SW480 (cell line): ENCODE results near the gene PROP1.
"Not testable (repeated sequence)": the region's sequence is repeated elsewhere in the genome, so short reads cannot be mapped to it uniquely, and the experiment has no call there.

Experiments used
- DNase-seq: peaks from one replicate; pipeline ENCODE4 v3.0.0-alpha.2; 2016; ENCODE audit warnings: low spot score

PROP1 gene

DNA sequence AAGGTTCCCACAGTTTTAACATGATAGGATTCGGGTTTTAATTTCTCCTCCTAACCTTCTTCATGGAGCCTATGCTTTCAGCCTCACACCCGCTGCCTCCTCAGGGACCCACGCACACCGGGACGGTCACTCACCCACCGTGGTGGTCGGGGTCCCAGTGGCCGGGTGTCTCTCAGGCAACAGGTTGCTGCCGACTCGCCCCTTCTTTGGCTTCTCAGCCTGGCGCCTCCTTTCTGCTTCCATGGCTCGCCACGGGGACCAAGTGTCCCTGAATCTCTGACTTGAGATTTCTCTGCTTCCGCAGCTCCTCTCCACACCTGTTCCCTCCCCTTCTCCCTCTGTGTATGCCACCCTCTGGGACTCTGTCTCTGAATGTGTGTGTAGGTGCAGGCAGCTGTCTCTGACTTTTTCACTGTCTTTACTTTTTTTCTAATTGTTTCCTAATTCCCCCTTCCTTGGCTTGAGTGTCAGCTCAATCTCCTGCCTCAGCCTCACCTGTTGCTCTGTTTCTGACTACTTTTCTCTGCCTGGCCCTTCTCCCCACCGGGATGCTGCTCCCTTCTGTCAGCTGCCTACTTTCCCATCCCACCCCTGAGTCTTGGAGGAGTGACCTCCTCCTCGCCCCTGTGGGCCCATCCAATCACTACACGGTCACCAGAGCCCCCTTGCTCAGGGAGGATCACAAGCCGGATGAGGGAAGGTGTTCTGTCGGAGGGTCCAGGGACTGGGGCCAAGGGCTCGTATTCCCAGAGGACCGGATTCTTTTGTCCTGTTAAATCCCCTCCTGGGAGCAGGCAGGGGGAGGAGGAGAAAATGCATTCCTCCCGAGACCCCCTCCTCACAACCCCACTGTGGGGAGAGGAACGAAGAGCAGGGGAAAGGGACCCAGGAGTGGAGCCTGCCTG lies at the start of gene PROP1:
Gene PROP1, minus strand, starts transcription at position 552 of the 905 bp plus-strand sequence. Its CDS starts 309 bp downstream, at position 243.
- no peak for DNase-seq

DNA sequence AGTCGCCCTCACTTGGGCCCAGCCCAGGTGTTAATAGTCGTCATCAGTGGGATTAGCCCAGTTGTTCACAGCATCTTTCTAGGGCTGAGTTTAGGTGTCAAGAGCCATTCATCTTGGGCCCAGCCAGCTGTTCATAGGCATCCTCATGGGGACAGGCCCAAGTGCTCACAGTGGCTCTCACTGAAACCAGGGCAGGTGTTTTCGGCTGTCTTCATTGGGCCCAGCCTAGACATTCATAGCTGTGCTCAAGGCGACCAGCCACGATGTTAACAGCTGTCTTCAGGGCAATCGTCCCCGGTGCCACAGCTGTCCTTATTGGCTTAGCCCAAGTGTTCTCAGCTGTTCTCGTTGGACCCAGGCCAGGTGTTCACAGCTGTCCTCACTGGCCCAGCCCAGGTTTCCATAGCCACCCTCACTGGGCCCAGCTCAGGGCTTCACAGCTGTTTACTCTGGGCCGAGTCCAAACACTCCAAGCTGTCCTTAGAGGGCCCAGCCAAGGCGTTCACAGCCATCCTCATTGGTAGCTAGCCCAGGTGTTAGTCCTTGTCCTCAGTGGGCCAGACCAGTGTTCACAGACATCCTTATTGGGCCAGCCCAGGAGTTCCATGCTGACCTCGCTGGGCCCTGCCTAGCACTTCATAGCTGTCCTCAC lies 23.5 kb upstream of the PROP1 start:
- DNase-seq, result not testable (repeated sequence)

DNA sequence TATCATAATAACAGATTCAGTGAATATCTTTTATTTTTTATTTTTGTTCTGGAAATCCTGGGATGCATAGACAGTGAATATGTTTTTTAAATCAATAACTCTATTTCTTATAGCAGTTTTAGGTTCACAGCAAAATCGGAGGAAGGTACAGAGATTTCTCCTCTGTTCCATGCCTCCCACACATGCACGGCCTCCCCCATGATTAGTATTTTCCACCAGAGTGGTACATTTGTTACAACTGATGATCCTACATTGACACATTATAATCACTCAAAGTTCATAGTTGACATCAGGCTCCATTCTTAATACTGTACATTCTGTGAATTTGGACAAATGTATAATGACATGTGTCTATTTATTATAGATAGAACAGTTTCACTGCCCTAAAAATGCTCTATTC lies 16.7 kb upstream of the PROP1 start:
- not testable (repeated sequence) for DNase-seq

DNA sequence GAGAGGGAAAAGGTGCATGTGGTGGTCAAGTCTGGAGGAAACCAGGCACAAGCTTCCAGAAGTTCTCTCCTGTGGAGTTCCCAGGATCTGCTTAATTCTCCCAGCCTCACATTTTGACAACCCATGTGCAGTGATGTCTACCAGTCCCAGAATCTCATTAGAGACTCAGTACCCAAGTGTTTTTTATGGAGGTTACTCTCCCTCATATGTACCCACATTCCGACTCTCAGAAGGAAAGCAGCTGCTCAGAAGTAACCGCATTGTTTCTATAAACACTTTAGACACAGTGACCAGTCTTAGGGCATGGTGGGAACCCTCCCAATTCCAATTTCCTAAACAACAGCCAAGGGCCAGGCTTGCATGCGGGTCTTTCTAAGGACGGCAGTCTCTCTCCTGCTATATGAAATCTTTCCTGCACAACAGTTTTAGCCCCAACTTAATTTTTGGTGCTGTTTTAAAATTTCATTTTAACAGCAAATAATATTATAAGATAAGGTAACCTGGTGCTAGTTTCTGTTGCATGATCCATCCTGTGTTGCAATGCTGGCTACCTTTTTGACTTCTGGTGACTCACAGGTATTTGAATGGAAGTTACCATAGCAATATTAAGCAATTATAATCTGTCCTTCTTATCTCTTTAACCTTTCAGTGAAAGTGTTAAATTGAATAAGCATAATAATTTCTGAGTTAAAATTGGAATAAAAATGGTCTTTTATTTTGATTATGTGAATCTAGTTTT lies 15.9 kb upstream of the PROP1 start:
- not testable (repeated sequence) for DNase-seq

DNA sequence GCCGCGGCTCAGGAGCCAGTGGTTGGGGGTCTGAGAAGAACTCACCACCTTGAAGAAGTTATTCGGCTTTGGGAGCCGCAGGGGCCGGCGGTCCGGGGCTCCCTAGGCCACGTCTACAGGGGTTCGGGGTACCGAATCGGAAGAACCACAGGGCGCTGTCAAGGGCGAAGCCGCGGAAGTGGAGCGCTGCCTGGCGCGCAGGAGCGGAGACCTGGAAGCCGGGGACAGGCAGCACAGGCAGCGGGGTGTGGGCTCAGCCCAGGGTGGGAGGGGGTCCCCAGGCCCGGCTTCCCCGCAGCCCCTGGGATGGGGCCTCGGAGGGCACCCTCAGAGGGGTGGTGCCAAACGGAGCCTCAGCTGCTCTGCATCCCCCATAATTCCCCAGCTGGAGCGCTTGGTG lies 11.2 kb upstream of the PROP1 start:
- not testable (repeated sequence) for DNase-seq

DNA sequence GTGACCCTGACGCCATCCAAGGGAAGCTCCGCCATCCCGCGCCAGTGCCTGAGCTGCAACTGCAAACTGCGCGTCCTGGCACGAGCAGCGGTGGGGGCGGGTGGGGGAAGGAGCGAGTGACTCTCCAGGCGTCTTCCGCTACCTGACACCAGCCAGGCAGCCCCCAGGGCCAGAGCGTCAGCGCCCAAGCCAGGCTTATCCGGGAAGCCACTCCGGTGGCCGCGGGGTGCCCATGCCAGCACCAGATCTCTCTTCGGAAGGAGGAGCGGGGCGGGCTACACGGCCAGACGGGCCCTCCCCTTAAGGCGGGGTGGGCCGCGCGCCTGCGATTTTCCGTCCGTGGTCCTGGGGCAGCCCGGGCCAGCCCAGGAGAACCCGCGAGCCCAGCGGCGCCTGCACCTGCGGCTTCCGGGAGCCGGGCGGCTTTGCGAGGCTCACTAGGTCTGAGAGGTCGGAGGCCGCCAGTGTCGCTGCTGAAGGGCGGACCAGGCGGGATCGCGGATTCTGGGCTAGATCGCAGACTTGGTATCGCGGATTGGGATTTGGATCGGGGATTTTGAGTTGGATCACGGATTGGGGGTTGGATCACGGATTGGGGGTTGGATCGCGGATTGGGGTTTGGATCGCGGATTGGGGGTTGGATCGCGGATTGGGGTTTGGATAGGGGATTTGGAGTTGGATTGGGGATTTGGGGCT lies 10.6 kb upstream of the PROP1 start:
- not testable (repeated sequence) for DNase-seq

DNA sequence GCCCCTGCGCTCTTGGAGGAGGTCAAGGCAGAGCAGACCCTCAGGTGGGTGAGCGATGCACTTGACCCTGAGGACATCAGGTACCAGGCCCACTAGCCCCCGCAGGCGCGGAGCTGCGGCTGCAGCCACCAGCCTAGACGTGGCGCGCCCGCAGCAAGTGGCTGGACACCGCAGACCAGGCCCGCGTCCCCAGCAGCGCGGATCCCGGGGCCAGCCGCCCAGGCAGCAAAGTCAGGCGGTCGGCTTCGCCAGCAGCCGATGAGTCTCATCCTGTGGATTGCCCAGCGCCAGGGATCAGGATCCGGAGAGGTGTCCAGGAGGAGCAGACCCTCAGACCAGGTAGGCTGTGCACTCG lies 10.1 kb upstream of the PROP1 start:
- DNase-seq, result not testable (repeated sequence)

DNA sequence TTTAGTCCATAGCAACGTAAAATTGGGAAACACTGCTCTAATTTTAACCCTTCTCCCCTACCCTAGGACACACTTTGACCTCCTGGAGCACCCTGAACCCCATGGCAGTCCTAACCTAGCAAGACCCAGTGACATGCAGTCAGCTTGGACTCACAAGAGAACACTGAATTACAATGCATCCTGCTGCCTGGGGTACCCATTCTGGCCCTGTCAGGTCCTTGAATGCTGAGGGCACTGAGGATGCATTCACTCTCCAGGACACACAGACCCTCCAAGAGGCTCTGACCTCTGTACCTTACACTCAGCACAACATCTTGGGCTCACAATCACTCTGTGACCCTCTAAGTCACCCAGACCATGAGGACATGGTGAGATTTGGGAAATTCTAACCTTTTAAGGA lies 1.8 kb upstream of the PROP1 start:
- DNase-seq, result no peak

DNA sequence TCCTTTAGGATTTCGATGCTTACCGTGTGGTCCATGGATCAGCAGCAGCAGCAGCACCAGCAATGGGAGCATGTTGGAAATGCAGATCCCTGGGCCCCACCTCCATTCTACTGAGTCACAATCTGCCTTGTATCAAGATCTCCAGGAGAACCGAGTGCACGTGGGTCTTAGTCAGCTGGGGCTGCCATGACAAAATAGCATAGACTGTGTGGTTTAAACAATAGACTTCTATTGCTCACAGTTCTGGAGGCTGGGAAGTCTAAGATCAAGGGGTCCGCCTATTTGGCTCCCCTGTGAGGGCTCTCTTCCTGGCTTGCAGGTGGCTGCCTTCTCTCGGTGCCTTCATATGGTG lies 1.3 kb upstream of the PROP1 start:
- no peak for DNase-seq

DNA sequence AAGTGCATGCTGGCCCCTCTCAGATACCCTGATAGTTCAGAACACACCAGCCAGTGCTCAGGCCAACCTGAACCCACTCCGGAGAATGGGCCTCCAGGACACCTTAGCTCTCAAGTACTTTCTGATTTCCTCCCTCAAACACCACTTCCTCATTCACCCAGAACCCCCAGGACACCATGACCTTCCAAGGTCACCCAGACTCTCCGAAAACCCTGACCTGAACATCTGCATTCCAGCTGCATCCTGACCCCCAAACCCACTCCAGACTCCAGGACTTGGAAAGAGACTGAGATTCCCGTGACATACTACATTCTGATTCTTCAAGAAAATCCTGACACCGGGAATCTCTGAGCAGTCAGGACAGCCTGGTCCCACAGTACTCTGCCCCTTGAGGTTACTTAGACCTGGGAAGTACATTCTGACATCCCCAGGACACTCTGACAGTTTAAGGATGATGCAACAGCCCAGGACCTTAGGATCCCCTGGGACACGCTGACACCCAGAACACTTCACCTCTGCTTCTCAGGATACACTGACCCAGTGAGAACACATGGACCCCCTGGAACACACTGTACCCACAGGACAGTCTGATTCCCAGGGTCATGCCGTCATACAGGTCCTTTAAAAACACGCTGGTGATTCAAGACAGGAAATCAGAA lies 747 bp upstream of the PROP1 start:
- DNase-seq, result no peak

DNA sequence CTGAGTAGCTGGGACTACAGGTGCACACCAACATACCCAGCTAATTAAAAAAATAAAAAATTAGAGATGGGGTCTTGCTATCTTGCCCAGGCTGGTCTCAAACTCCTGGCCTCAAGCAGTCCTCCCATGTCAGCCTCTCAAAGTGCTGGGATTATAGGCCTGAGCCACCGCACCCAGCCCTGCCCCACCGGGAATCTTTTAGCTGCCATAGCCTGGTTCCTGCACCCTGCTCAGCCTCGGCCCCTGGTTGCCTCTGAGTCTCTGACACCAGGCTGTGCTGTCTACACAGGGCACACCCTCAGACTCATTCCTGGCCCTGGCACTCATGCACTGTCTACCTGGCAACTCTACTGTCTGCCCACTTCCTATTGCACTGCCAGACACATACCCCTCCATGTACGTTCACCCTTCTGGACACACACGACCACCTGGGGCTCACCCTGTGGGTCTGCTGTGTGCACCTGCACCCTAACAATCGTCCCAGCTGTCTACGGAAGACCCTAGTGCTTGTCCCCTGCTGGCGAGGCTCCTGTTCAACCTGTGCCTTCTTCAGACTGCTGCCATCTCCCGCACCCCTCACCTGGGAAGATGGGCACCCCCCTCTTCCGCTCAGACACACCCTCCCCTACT lies 1.4 kb downstream of the PROP1 start:
- no peak for DNase-seq

DNA sequence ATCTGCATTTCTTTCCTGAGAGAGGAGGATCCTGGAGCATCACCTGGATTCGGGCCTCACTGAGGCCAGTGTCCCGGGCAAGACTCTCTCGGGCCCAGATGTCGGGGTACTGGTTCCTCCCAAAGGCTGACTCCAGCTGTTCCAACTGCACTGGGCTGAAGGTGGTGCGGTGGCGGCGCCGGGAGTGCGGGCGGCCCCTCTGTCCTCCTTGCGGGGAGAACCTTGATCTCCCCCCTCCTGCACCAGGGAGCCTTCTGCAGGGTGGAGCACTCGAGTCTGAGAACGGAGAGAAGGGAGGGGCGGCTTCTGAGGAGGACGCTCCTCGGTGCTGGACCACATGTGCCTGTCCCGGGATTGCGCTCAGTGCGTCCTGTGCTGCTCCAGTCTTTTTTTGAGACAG lies 2.0 kb downstream of the PROP1 start:
- no peak for DNase-seq

DNA sequence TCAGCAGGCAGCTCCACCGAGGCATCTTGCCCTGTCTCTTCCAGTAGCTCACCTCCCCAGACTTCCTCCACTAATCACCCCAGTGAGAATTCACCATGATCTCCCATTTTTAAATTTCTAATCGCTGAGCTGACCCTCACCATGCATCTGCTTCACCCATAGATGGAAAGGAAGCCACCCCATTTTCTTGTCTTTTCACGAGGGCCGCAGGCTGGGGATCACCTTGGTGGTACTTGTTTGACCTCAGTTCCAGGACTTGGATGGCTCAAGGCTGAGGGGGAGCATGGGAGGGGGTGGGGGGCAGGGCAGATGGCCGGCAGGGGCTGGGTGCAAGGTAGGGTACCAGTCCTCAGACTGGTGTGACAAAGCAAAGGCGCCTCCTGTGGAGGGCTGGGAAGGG lies 3.6 kb downstream of the PROP1 start:
- no peak for DNase-seq

DNA sequence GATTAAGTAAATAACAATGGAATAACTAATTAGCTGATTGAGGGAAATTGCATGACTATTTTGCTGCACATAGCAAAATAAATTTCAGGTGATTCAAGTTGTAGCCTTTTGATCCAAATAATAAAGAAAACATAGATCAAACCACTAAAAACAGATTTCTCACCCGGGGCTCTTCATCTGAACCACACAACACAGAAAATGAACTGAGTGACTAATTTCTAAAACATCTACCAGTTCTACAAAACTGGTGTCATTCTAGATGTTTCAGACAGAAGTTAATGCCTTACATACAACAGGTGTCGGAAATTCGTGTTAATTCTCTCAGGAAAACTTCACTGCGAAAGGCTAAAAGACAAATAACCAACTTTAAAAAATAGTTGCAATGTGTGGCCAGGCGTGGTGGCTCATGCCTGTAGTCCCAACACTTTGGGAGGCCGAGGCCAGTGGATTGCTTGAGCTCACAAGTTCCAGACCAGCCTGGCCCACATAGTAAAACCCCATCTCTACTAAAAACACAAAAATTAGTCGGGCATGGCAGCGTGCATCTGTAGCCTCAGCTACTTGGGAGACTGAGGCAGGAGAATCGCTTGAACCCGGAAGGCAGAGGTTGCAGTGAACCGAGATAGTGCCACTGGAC lies 6.9 kb downstream of the PROP1 start:
- DNase-seq, result no peak

DNA sequence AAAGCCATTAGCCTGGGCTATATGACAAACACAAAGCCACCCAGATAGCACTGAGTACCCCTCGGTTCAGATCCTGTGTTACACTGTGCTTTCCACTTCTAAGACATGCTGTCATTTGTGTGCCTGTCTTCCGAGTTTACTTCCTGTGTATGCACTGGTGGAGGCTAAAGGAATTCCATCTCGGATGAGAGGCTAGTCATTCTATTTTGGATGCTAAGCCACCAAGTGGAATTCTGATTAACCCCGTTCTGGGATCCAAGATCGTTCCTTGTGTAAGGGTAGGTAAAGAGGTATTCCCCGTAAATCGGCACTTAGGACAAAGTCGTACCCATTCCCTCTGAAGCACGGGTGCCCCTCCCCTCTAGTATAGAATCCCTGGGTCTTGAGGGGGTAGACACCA lies 8.7 kb downstream of the PROP1 start:
- no peak for DNase-seq

DNA sequence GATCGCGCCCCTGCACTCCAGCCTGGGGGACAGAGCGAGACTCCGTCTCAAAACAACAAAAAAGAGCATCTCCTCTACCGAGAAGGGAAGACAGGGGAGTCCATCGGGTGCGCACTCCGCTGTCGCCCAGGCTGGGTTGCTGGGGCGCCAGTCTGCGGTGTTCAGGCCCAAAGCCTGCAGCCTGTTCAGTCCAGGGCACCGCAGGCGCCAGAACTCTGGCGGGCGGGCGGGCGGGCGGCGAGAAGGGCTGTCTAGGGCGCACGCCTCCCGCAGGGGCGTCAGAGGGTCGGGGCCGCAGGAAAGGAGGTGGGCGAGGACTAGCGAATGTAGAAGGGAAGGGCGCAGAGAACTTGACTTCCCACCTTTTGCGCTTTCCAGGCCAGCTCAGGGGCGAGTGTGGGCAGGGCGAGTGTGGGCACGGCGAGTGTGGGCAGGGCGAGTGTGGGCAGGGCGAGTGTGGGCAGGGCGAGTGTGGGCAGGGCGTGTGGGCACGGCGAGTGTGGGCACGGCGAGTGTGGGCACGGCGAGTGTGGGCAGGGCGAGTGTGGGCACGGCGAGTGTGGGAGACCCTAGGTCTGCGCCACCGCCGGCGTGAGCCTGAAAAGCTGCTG lies 10.5 kb downstream of the PROP1 start:
- DNase-seq, result no peak

DNA sequence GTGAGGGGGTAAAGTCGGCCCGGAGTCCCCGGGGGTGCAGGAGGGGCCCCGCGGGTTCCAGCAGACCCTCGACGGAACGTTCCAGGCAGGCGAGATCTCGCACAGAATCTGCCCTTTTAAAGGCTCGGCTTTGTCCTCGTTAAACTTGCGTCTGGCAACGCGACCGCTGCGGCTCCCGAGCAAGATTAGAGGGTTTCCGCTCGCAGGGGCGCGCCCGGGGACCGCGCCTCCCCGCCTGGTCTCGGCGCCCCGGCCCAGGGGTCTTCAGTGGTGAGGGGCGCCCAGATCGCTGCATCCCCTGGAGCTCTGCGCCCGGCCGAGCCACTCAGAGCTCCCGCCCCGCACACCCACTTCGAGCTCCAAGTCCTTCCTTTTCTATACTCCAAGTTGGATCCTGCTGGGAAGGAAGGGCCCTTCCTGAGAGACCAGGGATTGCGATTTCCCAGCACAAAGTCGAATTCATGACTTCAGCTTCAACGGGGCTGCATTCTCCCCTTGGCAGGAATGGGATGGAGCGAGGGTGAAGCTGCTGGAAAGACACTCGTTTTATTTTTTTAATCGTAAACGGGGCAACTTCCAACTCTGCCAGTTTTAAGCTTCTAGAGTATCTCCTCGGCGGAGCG lies 11.3 kb downstream of the PROP1 start:
- no peak for DNase-seq

DNA sequence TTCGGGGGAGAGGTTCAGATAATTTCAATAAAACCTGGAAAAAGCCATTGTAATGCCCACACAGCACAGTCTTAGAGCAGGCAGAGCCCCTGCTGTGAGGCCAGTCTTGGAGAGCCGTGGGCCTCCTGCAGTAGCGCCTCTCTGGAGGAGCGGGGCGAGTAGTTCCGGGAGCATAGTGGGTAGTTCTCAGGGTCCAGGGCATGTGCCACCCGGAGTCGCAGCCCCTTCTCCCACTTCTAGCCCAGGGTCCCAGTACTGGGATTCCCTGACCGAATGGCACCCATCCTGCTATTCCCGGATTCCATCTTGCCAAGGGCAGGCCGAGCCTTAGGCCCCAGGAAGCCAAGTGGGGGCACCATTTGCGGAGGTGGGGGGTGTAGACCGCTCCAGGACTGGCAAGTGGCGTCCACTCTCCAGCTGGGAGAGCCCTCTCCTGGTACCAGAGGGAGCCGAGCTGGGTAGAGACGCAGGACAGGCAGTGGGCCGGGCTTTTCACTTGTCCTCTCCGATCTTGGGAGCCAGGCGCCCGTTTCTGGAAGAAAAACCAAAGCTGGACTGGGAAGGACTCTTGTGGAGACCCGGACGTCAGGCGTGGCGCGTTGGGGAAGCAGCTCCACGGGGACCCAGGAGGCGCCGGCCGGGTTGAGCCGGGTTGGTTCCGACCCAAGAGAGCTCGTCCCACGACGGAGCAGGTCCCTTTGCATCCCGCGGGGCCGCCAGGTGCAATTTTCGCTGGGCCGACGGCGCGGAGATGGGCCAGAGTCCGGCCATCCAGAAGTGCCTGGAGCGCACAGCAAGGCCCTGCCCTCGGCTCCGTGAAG lies 12.1 kb downstream of the PROP1 start:
- no peak for DNase-seq

DNA sequence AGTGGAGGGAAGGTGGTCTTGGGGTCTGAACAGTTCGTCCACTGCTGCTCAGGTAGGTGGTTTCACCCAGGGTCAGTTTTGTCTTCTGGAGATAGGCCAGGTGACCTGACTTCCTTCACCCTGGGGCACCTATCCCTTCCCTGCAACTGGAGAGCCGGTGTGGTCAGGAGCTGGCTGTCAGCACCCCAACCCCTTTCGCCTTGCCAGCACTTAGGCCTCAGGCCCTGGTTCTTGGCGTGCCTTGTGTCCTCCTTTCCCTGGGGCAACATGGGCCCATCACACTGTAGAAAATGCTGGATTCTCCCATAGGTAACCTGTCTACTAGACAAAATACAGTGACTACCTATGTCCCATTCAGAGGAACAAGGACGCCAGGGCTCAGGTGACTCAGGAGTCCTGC lies 13.1 kb downstream of the PROP1 start:
- DNase-seq, result no peak
